GM12878 (cell line): Measurements from ENCODE around the gene BSPRY. TPM values are rescaled to one million over a fixed set of nuclear protein-coding genes. Genes with fewer than 3 reads are reported as not detected.

ENCODE experiments used
- ATF3 ChIP-seq: IDR thresholded peaks from 2 replicates; pipeline ENCODE4 v1.6.1; 2011; ENCODE audit warnings: low read depth, mild to moderate bottlenecking, low read length, moderate library complexity, borderline replicate concordance; ENCODE audit errors: extremely low read depth
- ATF7 ChIP-seq: fragments of 450-650 bp; IDR thresholded peaks from 2 replicates; pipeline ENCODE4 v1.6.1; 2016; ENCODE audit warnings: low read depth, mild to moderate bottlenecking
- BCL11A ChIP-seq: IDR thresholded peaks from 2 replicates; pipeline ENCODE4 v1.6.1; 2011; ENCODE audit warnings: low read depth, low read length
- CUX1 ChIP-seq: IDR thresholded peaks from 2 replicates; pipeline ENCODE4 v1.6.1; 2012; ENCODE audit warnings: improper control_type of control experiment, low read depth, low read length; ENCODE audit not compliant: insufficient replicate concordance
- ELK1 ChIP-seq: IDR thresholded peaks from 2 replicates; pipeline ENCODE4 v1.6.1; 2012; ENCODE audit warnings: low read depth, low read length, improper control_type of control experiment
- HCFC1 ChIP-seq: fragments of 150-350 bp; IDR thresholded peaks from 2 replicates; pipeline ENCODE4 v1.6.1; 2014; ENCODE audit warnings: low read length
- HDAC6 ChIP-seq: fragments of 200-600 bp; sonication (generic); IDR thresholded peaks from one replicate; pipeline ENCODE4 v1.8.0; 2017; ENCODE audit warnings: antibody characterized with exemption; ENCODE audit not compliant: unreplicated experiment
- IKZF2 ChIP-seq, 2 experiments: fragments of 450-650 bp; IDR thresholded peaks; 2 replicates each; pipeline ENCODE4 v1.6.1; 2017; ENCODE audit warnings: mild to moderate bottlenecking in 2 of 2, moderate library complexity in 2 of 2
- IRF4 ChIP-seq: IDR thresholded peaks from 2 replicates; pipeline ENCODE4 v1.6.1; 2011; ENCODE audit warnings: low read depth, low read length
- JUND ChIP-seq: IDR thresholded peaks from 2 replicates; pipeline ENCODE4 v1.6.1; 2012; ENCODE audit warnings: low read depth, mild to moderate bottlenecking, low read length, improper control_type of control experiment, moderate library complexity
- MAX ChIP-seq: IDR thresholded peaks from 2 replicates; pipeline ENCODE4 v1.6.1; 2012; ENCODE audit warnings: low read depth, low read length, improper control_type of control experiment
- MTA2 ChIP-seq: fragments of 450-650 bp; IDR thresholded peaks from 2 replicates; pipeline ENCODE4 v1.6.1; 2016; ENCODE audit warnings: low read depth, mild to moderate bottlenecking, moderate library complexity
- NFXL1 ChIP-seq: fragments of 450-650 bp; IDR thresholded peaks from 2 replicates; pipeline ENCODE4 v1.6.1; 2017; ENCODE audit warnings: antibody characterized with exemption, mild to moderate bottlenecking, borderline replicate concordance
- PML ChIP-seq: IDR thresholded peaks from 2 replicates; pipeline ENCODE4 v1.6.1; 2012; ENCODE audit warnings: low read length, inconsistent platforms
- RELB ChIP-seq: fragments of 450-650 bp; IDR thresholded peaks from 2 replicates; pipeline ENCODE4 v1.6.1; 2017; ENCODE audit warnings: low read depth, mild to moderate bottlenecking, moderate library complexity
- SIN3A ChIP-seq: IDR thresholded peaks from 2 replicates; pipeline ENCODE4 v1.6.1; 2012; ENCODE audit warnings: low read depth, low read length, improper control_type of control experiment
- SIX5 ChIP-seq: IDR thresholded peaks from 2 replicates; pipeline ENCODE4 v1.6.1; 2011; ENCODE audit warnings: mild to moderate bottlenecking, low read depth, low read length, moderate library complexity; ENCODE audit not compliant: severe bottlenecking
- SMC3 ChIP-seq: IDR thresholded peaks from 2 replicates; pipeline ENCODE4 v1.6.1; 2011; ENCODE audit warnings: low read length, improper control_type of control experiment, borderline replicate concordance
- SREBF2 ChIP-seq: IDR thresholded peaks from 2 replicates; pipeline ENCODE4 v1.6.1; 2012; ENCODE audit warnings: mild to moderate bottlenecking, low read length
- SRF ChIP-seq, 2 experiments: IDR thresholded peaks; 2 replicates each; pipeline ENCODE4 v1.6.1; 2011; ENCODE audit warnings: low read depth in 2 of 2, low read length in 2 of 2, mild to moderate bottlenecking in 1 of 2, moderate library complexity in 1 of 2
- YY1 ChIP-seq: IDR thresholded peaks from 2 replicates; pipeline ENCODE4 v1.6.1; 2011; ENCODE audit warnings: low read depth, mild to moderate bottlenecking, low read length
- ZNF207 ChIP-seq: fragments of 450-650 bp; IDR thresholded peaks from 2 replicates; pipeline ENCODE4 v1.6.1; 2014; ENCODE audit warnings: antibody characterized with exemption, mild to moderate bottlenecking, borderline replicate concordance
- ZNF274 ChIP-seq: IDR thresholded peaks from one replicate; pipeline ENCODE4 v1.8.0; 2011; ENCODE audit not compliant: insufficient read length, insufficient read depth
- polyA plus RNA-seq, 11 experiments: library from polyadenylated mRNA; depleted of rRNA in 4 of 11; unstranded in 6 of 11; stranded (reverse) in 5 of 11; fragments of >200 nt; fragmentation: Nextera tagmentation in 4 of 11; fragmentation: Illumina TruSeq in 1 of 11; extraction: Ambion mirVana in 4 of 11; extraction: Trizol in 1 of 11; gene quantifications; 1 replicate in 1 of 11; 2 replicates in 10 of 11; pipeline versions ENCODE4 v1.2.1 to v1.2.3, GENCODE V29; 2011 to 2016; ENCODE audit warnings: inconsistent platforms in 2 of 11, missing spikeins in 2 of 11, low read depth in 1 of 11
- total RNA-seq, 4 experiments: library from RNA; depleted of rRNA in 3 of 4; stranded (reverse); fragments of >200 nt in 3 of 4; fragmentation: Illumina TruSeq in 1 of 4; extraction: Trizol in 1 of 4; gene quantifications; 2 replicates each; pipeline versions ENCODE4 v1.2.1 to v1.2.3, GENCODE V29; 2013 to 2021

The BSPRY gene
- total and polyA plus RNA-seq, 10 of the 15 experiments (the other 5 are each of a cell fraction or from before 2014, with no cell fraction given), result 0.45 to 6.3 (median 4.1) TPM

- TF ChIP-seq ATF3 (no peak), ZNF207 (no peak; the same call in 1 of the 2 replicates), PML (0 out of 2 replicates have a peak, but pooled peaks have one; percentile 42), MTA2 (no peak), SMC3 (no peak; the same call in 1 of the 2 replicates), HDAC6 (peak; percentile 41), JUND (no peak), SIN3A (peak; percentile 92), NFXL1 (no peak), RELB (peak; percentile 55; the same call in 1 of the 2 replicates), MAX (peak; percentile 63), CUX1 (no peak), BCL11A (no peak), ZNF274 (no peak), SRF (IDR thresholded peaks at IDR 0.05; ENCODE audit: low read depth in 2 of 2, low read length in 2 of 2) (peak in 1 of 2 experiments; percentile 89; a peak in 2 of 4 replicates), YY1 (peak; percentile 90), ELK1 (peak; percentile 57; the same call in 1 of the 2 replicates), HCFC1 (peak; percentile 80), ATF7 (0 out of 2 replicates have a peak, but pooled peaks have one; percentile 13), IKZF2 (IDR thresholded peaks at IDR 0.05) (peak in 1 of 2 experiments; percentile 45; a peak in 1 of 4 replicates), SREBF2 (no peak), SIX5 (peak; percentile 62), IRF4 (peak; percentile 40; the same call in 1 of the 2 replicates)
Measured at GRCh38 chr9:113340011-113340699, 9.2 kb upstream of the BSPRY start, which contains the start of gene WDR31 (continued).
